Liver (tissue), 3 donors: Measurements from ENCODE around the gene TSC1.

Experiments used
- CTCF ChIP-seq: fragments of 150-350 bp; IDR thresholded peaks from 2 replicates; pipeline ENCODE4 v1.5.1; 2017; ENCODE audit warnings: improper control_type of control experiment, low read depth, low read length; ENCODE audit not compliant: missing input control
- EGR1 ChIP-seq, 2 donors: IDR thresholded peaks; 2 replicates each; pipeline ENCODE4 v1.6.1; 2016 to 2018; ENCODE audit warnings: antibody characterized with exemption in 2 of 2, low read depth in 2 of 2
- HNF4G ChIP-seq: IDR thresholded peaks from 2 replicates; pipeline ENCODE4 v1.6.1; 2016; ENCODE audit warnings: antibody characterized with exemption
- YY1 ChIP-seq: IDR thresholded peaks from 2 replicates; pipeline ENCODE4 v1.6.1; 2016; ENCODE audit warnings: antibody characterized with exemption, mild to moderate bottlenecking
- TF ChIP-seq, protein P1 (sequence below): IDR thresholded peaks from 2 replicates; pipeline ENCODE4 v1.6.1; 2016; ENCODE audit warnings: antibody characterized with exemption
- donor health status: healthy.
- donor health status: healthy.

DNA sequence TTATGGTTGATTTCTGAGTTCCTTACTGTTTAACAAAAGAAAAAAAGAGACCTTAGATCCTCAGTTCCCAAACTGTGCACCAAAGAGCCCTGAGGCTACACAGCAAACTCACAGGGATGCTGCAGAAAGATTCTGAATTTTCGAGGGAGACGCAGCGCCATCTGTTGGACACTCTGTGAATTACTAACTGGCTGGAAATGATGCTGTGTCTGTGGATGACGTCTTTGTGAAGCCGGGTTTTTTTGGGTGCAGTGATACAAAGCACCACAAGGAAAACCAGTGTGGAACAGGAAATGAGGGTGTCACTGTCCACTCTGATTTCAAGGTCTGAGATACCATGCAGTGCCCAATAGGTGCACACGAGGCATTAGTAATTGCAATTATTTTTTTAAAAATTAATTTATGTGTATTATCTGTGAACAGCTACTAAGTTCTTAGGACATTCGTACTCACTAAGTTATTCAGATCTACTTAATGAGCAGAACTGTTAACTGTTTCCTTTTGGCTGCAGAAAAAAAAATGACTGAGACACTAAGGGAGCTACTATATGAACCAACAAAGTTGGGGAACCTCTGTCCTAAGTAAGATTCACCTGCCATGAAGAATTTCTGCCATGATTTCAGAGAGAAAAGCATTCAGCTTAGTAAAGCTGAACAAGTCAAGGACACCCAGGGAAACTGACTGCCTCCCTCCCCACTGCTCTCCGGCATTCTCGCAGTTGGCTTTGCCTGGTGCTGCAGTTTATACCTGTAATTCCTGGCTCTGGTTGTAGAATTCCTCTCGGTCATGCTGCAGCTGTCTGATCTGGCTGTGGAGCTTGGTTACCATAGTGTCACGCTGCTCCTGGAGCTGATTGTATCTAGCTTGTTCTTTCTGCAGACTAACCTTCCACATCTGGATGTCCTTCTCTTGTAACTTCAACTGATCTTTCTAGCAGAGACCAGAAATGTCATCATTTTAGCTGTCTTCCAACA lies 42.3 kb downstream of the TSC1 start:
- TF ChIP-seq, protein P1, sequence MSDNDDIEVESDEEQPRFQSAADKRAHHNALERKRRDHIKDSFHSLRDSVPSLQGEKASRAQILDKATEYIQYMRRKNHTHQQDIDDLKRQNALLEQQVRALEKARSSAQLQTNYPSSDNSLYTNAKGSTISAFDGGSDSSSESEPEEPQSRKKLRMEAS = no peak
- peak; percentile 88 for TF ChIP-seq CTCF
- TF ChIP-seq HNF4G = no peak
- no peak for TF ChIP-seq EGR1 (IDR thresholded peaks at IDR 0.05; ENCODE audit: low read depth in 2 of 2)
- no peak for TF ChIP-seq YY1
